GM12878 (cell line): ENCODE measurements around the gene DLST.

ENCODE experiments used
- BMI1 ChIP-seq: fragments of 450-650 bp; IDR thresholded peaks from 2 replicates; pipeline ENCODE4 v1.6.1; 2016; ENCODE audit warnings: mild to moderate bottlenecking, moderate library complexity, borderline replicate concordance
- CHD4 ChIP-seq: fragments of 200-600 bp; sonication (generic); IDR thresholded peaks from 2 replicates; pipeline ENCODE4 v1.6.1; 2016; ENCODE audit warnings: mild to moderate bottlenecking
- EZH2 ChIP-seq: IDR thresholded peaks from 2 replicates; pipeline ENCODE4 v1.6.1; 2012; ENCODE audit warnings: low read depth, mild to moderate bottlenecking, control low read depth, inconsistent platforms, low read length, borderline replicate concordance; ENCODE audit not compliant: control insufficient read depth
- JUNB ChIP-seq: IDR thresholded peaks from 2 replicates; pipeline ENCODE4 v1.6.1; 2016; ENCODE audit warnings: antibody characterized with exemption, mild to moderate bottlenecking
- POLR2AphosphoS5 ChIP-seq: IDR thresholded peaks from 2 replicates; pipeline ENCODE4 v1.6.1; 2011; ENCODE audit warnings: mild to moderate bottlenecking, low read length, inconsistent platforms
- RB1 ChIP-seq: fragments of 450-650 bp; formaldehyde crosslinking; IDR thresholded peaks from 2 replicates; pipeline ENCODE4 v1.6.1; 2017; ENCODE audit warnings: mild to moderate bottlenecking, borderline replicate concordance
- RELA ChIP-seq: fragments of 450-650 bp; IDR thresholded peaks from 2 replicates; pipeline ENCODE4 v1.8.0; 2014; ENCODE audit warnings: borderline replicate concordance; ENCODE audit not compliant: partially characterized antibody
- SIN3A ChIP-seq: IDR thresholded peaks from 2 replicates; pipeline ENCODE4 v1.6.1; 2012; ENCODE audit warnings: low read depth, low read length, improper control_type of control experiment
- TARDBP ChIP-seq: IDR thresholded peaks from 2 replicates; pipeline ENCODE4 v1.6.1; 2016; ENCODE audit warnings: borderline replicate concordance
- TF ChIP-seq, protein P1 (sequence below): IDR thresholded peaks from 2 replicates; pipeline ENCODE4 v1.6.1; 2011; ENCODE audit warnings: mild to moderate bottlenecking, low read depth, low read length, moderate library complexity; ENCODE audit not compliant: insufficient replicate concordance
- TF ChIP-seq, protein P2 (sequence below), 3 experiments: IDR thresholded peaks in 2 of 3; conservative IDR thresholded peaks in 1 of 3; 2 replicates each; pipeline ENCODE4 v1.5.1; 2011; ENCODE audit warnings: low read depth in 3 of 3, low read length in 3 of 3, mild to moderate bottlenecking in 3 of 3, control low read depth in 2 of 3, moderate library complexity in 2 of 3, inconsistent platforms in 1 of 3, mixed read lengths in 1 of 3; ENCODE audit not compliant: control insufficient read depth in 2 of 3, insufficient read depth in 1 of 3; ENCODE audit errors: extremely low read depth in 1 of 3

DNA sequence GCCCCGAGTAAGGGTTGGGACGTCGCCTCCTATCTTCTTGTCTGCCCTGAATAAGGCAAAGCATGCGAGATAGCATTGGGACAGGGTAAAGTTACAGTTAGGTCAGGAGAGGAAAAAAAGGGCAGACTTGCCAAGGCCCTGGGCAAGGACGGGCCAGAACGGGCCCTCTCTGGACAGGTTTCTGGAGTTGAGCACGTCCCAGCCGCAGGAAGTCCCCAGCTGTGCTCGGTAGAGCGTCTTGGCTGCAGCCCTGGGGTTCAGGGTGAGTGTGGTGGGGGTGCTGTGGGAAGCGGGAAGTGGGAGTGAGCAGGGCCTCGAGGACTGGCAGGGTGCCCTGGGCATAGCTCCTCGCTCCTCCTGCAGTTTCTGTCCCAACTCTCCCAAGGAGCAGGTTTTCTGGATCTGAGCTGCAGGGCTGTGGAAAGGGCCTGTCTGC lies 35.9 kb downstream of the DLST start:
- TF ChIP-seq, protein P1, sequence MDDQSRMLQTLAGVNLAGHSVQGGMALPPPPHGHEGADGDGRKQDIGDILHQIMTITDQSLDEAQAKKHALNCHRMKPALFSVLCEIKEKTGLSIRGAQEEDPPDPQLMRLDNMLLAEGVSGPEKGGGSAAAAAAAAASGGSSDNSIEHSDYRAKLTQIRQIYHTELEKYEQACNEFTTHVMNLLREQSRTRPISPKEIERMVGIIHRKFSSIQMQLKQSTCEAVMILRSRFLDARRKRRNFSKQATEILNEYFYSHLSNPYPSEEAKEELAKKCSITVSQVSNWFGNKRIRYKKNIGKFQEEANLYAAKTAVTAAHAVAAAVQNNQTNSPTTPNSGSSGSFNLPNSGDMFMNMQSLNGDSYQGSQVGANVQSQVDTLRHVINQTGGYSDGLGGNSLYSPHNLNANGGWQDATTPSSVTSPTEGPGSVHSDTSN = no peak
- TF ChIP-seq TARDBP (no peak), SIN3A (no peak), EZH2 (no peak), RB1 (no peak), POLR2AphosphoS5 (no peak), RELA (no peak), CHD4 (no peak), JUNB (no peak), BMI1 (no peak)
- TF ChIP-seq, protein P2, sequence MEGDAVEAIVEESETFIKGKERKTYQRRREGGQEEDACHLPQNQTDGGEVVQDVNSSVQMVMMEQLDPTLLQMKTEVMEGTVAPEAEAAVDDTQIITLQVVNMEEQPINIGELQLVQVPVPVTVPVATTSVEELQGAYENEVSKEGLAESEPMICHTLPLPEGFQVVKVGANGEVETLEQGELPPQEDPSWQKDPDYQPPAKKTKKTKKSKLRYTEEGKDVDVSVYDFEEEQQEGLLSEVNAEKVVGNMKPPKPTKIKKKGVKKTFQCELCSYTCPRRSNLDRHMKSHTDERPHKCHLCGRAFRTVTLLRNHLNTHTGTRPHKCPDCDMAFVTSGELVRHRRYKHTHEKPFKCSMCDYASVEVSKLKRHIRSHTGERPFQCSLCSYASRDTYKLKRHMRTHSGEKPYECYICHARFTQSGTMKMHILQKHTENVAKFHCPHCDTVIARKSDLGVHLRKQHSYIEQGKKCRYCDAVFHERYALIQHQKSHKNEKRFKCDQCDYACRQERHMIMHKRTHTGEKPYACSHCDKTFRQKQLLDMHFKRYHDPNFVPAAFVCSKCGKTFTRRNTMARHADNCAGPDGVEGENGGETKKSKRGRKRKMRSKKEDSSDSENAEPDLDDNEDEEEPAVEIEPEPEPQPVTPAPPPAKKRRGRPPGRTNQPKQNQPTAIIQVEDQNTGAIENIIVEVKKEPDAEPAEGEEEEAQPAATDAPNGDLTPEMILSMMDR (IDR thresholded peaks at IDR 0.05 in 2 of 3, conservative IDR thresholded peaks at IDR 0.05 in 1 of 3; ENCODE audit: control insufficient read depth in 2 of 3, extremely low read depth in 1 of 3, insufficient read depth in 1 of 3, low read depth in 3 of 3, low read length in 3 of 3) = no peak
